Astrocyte of the spinal cord (primary cell): ENCODE results near the gene ISOC1.

Source experiments
- DNase-seq: peaks from one replicate; pipeline ENCODE4 v3.0.0; 2011; ENCODE audit warnings: low read depth, low spot score
- H3K4me3 ChIP-seq: 2 replicates; pipeline ENCODE4 v1.5.1; 2011; ENCODE audit warnings: low read depth, mild to moderate bottlenecking, low read length, moderate library complexity
- CTCF ChIP-seq: IDR thresholded peaks from 2 replicates; pipeline ENCODE4 v1.5.1; 2012; ENCODE audit warnings: low read depth, mild to moderate bottlenecking, low read length, inconsistent platforms
- in situ Hi-C: cut with HindIII; loops from 2 replicates; pipeline ENCODE4 v1.10.0; 2017; ENCODE audit warnings: low sequenced_read_pairs

The ISOC1 gene

GRCh38 chr5:129137637-129138036 is 43.1 kb downstream of the ISOC1 start:
- H3K4me3 ChIP-seq: no peak overlapping the region
- in situ Hi-C loops: no loop called here
- no peak for TF ChIP-seq CTCF
- DNase-seq: no peak

DNA sequence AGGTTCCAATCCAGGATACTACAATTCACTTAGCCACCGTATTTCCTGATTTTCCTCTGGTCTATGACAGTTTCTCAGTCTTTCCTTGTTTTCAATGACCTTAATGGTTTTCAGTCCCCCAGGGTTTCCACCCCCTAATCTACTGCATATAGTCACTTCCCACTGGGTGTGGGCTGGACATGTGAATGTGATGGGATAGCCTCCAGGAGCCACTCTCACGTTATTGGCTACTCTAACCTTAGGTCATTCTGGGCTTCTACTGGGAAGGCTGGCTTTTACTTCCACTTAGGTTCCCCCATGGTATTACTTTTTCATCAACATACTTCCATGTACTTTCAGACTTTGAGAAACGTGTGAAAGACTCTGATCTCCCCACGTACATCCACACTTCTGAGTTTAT is 46.5 kb downstream of the ISOC1 start:
- no peak for DNase-seq
- TF ChIP-seq CTCF: no peak
- no peak overlapping the region for H3K4me3 ChIP-seq
- in situ Hi-C loops: no loop called here

DNA sequence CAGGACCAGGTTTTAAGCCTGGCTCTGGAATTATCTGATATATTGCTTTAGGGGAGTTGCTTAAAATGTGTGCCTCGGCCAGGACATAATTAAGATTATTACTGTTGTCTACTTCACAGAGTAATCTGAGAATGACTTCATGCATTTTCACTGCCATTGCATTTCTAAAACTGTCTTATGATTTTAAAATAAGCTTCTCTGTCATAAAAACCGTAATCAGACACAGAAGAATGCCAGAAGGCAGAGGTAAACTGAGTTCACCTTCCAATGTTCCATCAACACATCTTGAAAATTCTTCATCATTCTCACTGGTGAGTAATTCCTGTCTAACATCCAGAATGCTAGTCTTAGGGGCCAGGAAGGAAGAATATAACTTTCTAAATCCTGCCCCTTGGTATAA is 47.1 kb downstream of the ISOC1 start:
- no peak for DNase-seq
- TF ChIP-seq CTCF: no peak
- in situ Hi-C loops: no loop called here
- H3K4me3 ChIP-seq: no peak overlapping the region

DNA sequence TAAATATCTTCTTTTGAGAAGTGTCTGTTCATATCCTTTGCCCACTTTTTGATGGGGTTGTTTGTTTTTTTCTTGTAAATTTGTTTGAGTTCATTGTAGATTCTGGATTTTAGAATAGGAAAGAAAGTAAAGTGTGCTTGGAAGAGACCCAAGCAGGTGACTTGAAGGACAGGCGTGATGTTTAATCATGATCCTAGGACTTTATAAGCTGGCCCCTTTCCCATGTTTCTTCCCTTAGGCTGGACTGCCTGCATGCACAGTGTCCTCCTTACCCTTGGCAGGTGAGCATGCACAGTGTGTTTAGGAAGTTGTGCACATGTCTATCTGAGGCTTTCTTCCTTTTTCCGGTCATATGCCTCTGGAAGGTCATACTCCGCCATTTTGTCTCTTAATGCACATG is 61.3 kb downstream of the ISOC1 start:
- no peak for TF ChIP-seq CTCF
- no peak overlapping the region for H3K4me3 ChIP-seq
- in situ Hi-C loops: no loop called here
- no peak for DNase-seq

DNA sequence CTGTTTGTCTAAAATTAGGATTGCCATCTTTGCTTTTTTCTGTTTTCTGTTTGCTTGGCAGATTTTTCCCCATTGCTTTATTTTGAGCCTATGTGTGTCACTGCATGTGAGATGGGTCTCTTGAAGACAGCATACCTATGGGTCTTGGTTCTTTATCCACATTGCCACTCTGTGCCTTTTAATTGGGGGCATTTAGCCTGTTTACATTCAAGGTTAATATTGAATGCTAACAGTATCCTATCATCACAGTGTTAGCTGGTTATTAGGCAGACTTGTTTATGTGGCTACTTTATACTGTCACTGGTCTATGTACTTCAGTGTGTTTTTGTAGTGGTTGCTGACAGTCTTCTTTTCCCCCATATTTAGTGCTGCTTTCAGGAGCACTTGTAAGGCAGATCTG is 67.3 kb downstream of the ISOC1 start:
- in situ Hi-C loops: no loop called here
- no peak for DNase-seq
- no peak overlapping the region for H3K4me3 ChIP-seq
- TF ChIP-seq CTCF: no peak
